Measurements from ENCODE around the gene LRRC42. TPM values are rescaled to one million over a fixed set of nuclear protein-coding genes. Genes with fewer than 3 reads are reported as not detected.

Gene LRRC42
- total RNA-seq, 1 experiment from 2014 or later = 38.1 TPM

- no peaks in the 10 kb centered on the region for H3K27me3 Mint-ChIP-seq (ENCODE audit: low read depth)
- TF ChIP-seq MAX (CRISPR knock-in tag; IDR thresholded peaks at IDR 0.05) = no peak
- no peak for ATAC-seq
Measured at GRCh38 chr1:53905509-53905908, 40.6 kb upstream of the LRRC42 start.

GRCh38 chr1:53906121-53906520 lies 40.0 kb upstream of the LRRC42 start:
- Mint-ChIP-seq H3K9me3 (no peaks in the 10 kb centered on the region), H3K27ac (no peak overlapping the region), H3K27me3 (ENCODE audit: low read depth) (no peaks in the 10 kb centered on the region), H3K36me3 (no peaks in the 10 kb centered on the region), H3K4me1 (no peaks in the 10 kb centered on the region), H3K4me3 (no peak overlapping the region)
- ATAC-seq (no peak), DNase-seq (ENCODE audit: low spot score) (no peak)
- ChIA-PET CTCF (no interaction called here), POLR2A (no interaction called here)
- TF ChIP-seq ATF3 (CRISPR knock-in tag; conservative IDR thresholded peaks at IDR 0.05) = no peak
- no peak for TF ChIP-seq ZNF671 (CRISPR knock-in tag; IDR thresholded peaks at IDR 0.05)
- no peak for TF ChIP-seq USF2 (CRISPR knock-in tag; IDR thresholded peaks at IDR 0.05)
- no peak for TF ChIP-seq GABPB1 (CRISPR knock-in tag; IDR thresholded peaks at IDR 0.05)
- TF ChIP-seq ZNF512 (CRISPR knock-in tag; IDR thresholded peaks at IDR 0.05; ENCODE audit: borderline replicate concordance) = no peak
- TF ChIP-seq ZNF121 (CRISPR knock-in tag; IDR thresholded peaks at IDR 0.05) = no peak
- TF ChIP-seq NR3C1 (CRISPR knock-in tag; conservative IDR thresholded peaks at IDR 0.05; ENCODE audit: low read depth) = no peak
- no peak for TF ChIP-seq CBFB (CRISPR knock-in tag; IDR thresholded peaks at IDR 0.05; ENCODE audit: low read depth)
- TF ChIP-seq FOXP4 (CRISPR knock-in tag; IDR thresholded peaks at IDR 0.05) = no peak
- TF ChIP-seq ATF1 (CRISPR knock-in tag; IDR thresholded peaks at IDR 0.05) = no peak
- TF ChIP-seq ZNF425 (CRISPR knock-in tag; conservative IDR thresholded peaks at IDR 0.05) = no peak
- no peak for TF ChIP-seq NFE2L1 (CRISPR knock-in tag; IDR thresholded peaks at IDR 0.05)
- no peak for TF ChIP-seq MAX (CRISPR knock-in tag; IDR thresholded peaks at IDR 0.05)
- TF ChIP-seq HMGXB4 (CRISPR knock-in tag; IDR thresholded peaks at IDR 0.05) = no peak

More at GRCh38 chr1:53905509-53905908, 40.6 kb upstream of the LRRC42 start:
- DNase-seq (ENCODE audit: low spot score) = no peak
- H3K27ac Mint-ChIP-seq = no peak overlapping the region
- H3K36me3 Mint-ChIP-seq = no peaks in the 10 kb centered on the region
- H3K4me3 Mint-ChIP-seq = no peak overlapping the region
- ChIA-PET POLR2A (no interaction called here), CTCF (no interaction called here)
- H3K4me1 Mint-ChIP-seq = no peaks in the 10 kb centered on the region
- H3K9me3 Mint-ChIP-seq = no peaks in the 10 kb centered on the region
